Activated CD4-positive, alpha-beta memory T cell treated with anti-CD3 and anti-CD28 coated beads, Interleukin-2, amount 10 ng/mL, durations not matched to agents 7 days and 5 days (primary cell): ENCODE data around the gene C6orf136. TPM values are rescaled to one million over a fixed set of nuclear protein-coding genes. Genes with fewer than 3 reads are reported as not detected.

ENCODE experiments used
- CTCF ChIA-PET: fragments of 350-600 bp; sonication (Branson Sonifier 250); formaldehyde crosslinking; loops from one replicate; lab custom pipeline; 2021; ENCODE audit warnings: antibody characterized with exemption, inconsistent platforms; lab: Charles Lee
- POLR2A ChIA-PET: fragments of 350-600 bp; sonication (Branson Sonifier 250); formaldehyde crosslinking; loops from one replicate; lab custom pipeline; 2021; ENCODE audit warnings: antibody characterized with exemption; lab: Charles Lee
- DNase-seq: peaks from one replicate; pipeline ENCODE4 v3.0.0-alpha.2; 2020
- H3K27ac Mint-ChIP-seq: one replicate; pipeline ENCODE4 v1.8.0; 2021; ENCODE audit warnings: mild to moderate bottlenecking, mixed read lengths
- H3K27me3 Mint-ChIP-seq: one replicate; pipeline ENCODE4 v1.8.0; 2021; ENCODE audit warnings: mixed read lengths
- H3K36me3 Mint-ChIP-seq: one replicate; pipeline ENCODE4 v1.8.0; 2021; ENCODE audit warnings: low read depth, mixed read lengths
- H3K4me1 Mint-ChIP-seq: one replicate; pipeline ENCODE4 v1.8.0; 2021; ENCODE audit warnings: mixed read lengths
- H3K4me3 Mint-ChIP-seq: one replicate; pipeline ENCODE4 v1.8.0; 2021; ENCODE audit warnings: mild to moderate bottlenecking, mixed read lengths
- H3K9me3 Mint-ChIP-seq: one replicate; pipeline ENCODE4 v1.8.0; 2021; ENCODE audit warnings: mixed read lengths
- total RNA-seq, 2 experiments: library from RNA; stranded (reverse); gene quantifications; one replicate each; pipeline ENCODE4 v1.2.3, GENCODE V29; 2021

Gene C6orf136
- total RNA-seq, 2 experiments from 2014 or later, result 21.7 to 24.4 TPM

GRCh38 chr6:30611150-30611855 is 35.6 kb upstream of the C6orf136 start:
- Mint-ChIP-seq H3K4me3 (no peak overlapping the region), H3K36me3 (peaks cover 84% of the 10 kb centered on the region), H3K27ac (peak overlapping the region; percentile 24), H3K4me1 (peaks cover 67% of the 10 kb centered on the region), H3K9me3 (no peaks in the 10 kb centered on the region), H3K27me3 (no peaks in the 10 kb centered on the region)
- ChIA-PET POLR2A (interaction anchor here (1.0 to 4.8 kb wide), 7 partner anchors 10 to 108 kb away, joined by 3 to 97 read pairs (median 6); partner anchors contain the start of genes ABCF1 and PRR3), CTCF (interaction anchor here (0.7 to 2.7 kb wide), 5 partner anchors 14 to 127 kb away, joined by 3 to 14 read pairs (median 7); no protein-coding TSS in a partner anchor)
- no peak for DNase-seq

- no peak for DNase-seq
- H3K36me3 Mint-ChIP-seq, result peaks cover 84% of the 10 kb centered on the region
- ChIA-PET POLR2A (interaction anchor here (0.9 to 4.8 kb wide), 3 partner anchors 14 to 118 kb away, joined by 3 to 97 read pairs (median 87); partner anchors contain the start of gene TUBB), CTCF (interaction anchor here (0.7 to 4.2 kb wide), 6 partner anchors 14 to 130 kb away, joined by 3 to 37 read pairs (median 16); no protein-coding TSS in a partner anchor)
- no peaks in the 10 kb centered on the region for H3K27me3 Mint-ChIP-seq
- no peak overlapping the region for H3K27ac Mint-ChIP-seq
- H3K4me3 Mint-ChIP-seq, result no peak overlapping the region
- peaks cover 65% of the 10 kb centered on the region for H3K4me1 Mint-ChIP-seq
- no peaks in the 10 kb centered on the region for H3K9me3 Mint-ChIP-seq
These were observed 35.1 kb upstream of the C6orf136 start for GRCh38 chr6:30611856-30612194.

GRCh38 chr6:30612213-30612612 is 34.7 kb upstream of the C6orf136 start:
- peaks cover 65% of the 10 kb centered on the region for H3K4me1 Mint-ChIP-seq
- no peaks in the 10 kb centered on the region for H3K9me3 Mint-ChIP-seq
- H3K36me3 Mint-ChIP-seq, result peaks cover 88% of the 10 kb centered on the region
- POLR2A ChIA-PET, result interaction anchor here (0.9 to 4.8 kb wide), 10 partner anchors 14 to 130 kb away, joined by 3 to 97 read pairs (median 6); partner anchors contain the start of genes ABCF1, C6orf136, GNL1 and PRR3
- no peak for DNase-seq
- H3K4me3 Mint-ChIP-seq, result no peak overlapping the region
- H3K27me3 Mint-ChIP-seq, result no peaks in the 10 kb centered on the region
- CTCF ChIA-PET, result interaction anchor here (0.7 to 4.2 kb wide), 9 partner anchors 14 to 130 kb away, joined by 3 to 37 read pairs (median 10); no protein-coding TSS in a partner anchor
- H3K27ac Mint-ChIP-seq, result no peak overlapping the region

DNA sequence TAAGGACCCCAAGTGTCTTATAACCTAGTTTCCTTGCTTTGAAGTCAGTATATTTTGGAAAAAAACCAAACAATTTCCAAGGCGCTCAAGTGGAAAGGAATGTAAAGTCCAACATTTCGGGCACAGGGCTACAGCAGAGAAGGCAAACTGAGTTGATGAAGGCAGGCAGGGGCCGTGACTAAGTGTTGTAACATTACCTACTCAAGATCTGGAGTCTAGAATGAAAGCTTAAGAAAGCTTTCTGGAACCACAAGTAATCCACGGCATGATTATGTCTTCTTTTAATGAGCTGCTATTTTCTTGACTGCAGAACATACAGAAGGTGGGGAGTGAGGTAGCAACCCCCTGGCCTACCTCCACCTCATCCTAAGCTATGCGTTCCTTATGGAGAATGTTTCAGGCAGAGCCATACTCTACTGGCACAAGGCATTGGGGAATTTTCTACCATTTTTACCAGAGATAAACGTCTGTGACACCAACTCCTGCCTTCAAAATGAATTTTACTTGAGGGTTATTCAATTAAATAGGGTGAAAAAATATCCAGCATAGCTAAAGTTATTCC is 34.2 kb upstream of the C6orf136 start:
- no peaks in the 10 kb centered on the region for H3K9me3 Mint-ChIP-seq
- DNase-seq, result no peak
- H3K4me3 Mint-ChIP-seq, result no peak overlapping the region
- CTCF ChIA-PET, result interaction anchor here (1.2 to 4.2 kb wide), 11 partner anchors 15 to 131 kb away, joined by 3 to 37 read pairs (median 5); partner anchors contain the start of genes DHX16 and FLOT1
- peaks cover 61% of the 10 kb centered on the region for H3K4me1 Mint-ChIP-seq
- POLR2A ChIA-PET, result interaction anchor here (0.8 to 4.8 kb wide), 20 partner anchors 15 to 400 kb away, joined by 3 to 97 read pairs (median 4); partner anchors contain the start of genes ABCF1, C6orf136, GNL1 and MDC1
- no peaks in the 10 kb centered on the region for H3K27me3 Mint-ChIP-seq
- H3K36me3 Mint-ChIP-seq, result peaks cover 84% of the 10 kb centered on the region
- H3K27ac Mint-ChIP-seq, result peak overlapping the region; percentile 73

- Mint-ChIP-seq H3K27me3 (no peaks in the 10 kb centered on the region), H3K9me3 (no peaks in the 10 kb centered on the region), H3K4me1 (peaks cover 63% of the 10 kb centered on the region), H3K36me3 (peaks cover 81% of the 10 kb centered on the region), H3K27ac (peak overlapping the region; percentile 73), H3K4me3 (peak overlapping the region; percentile 91)
- CTCF ChIA-PET, result interaction anchor here (1.2 to 4.2 kb wide), 12 partner anchors 16 to 131 kb away, joined by 3 to 37 read pairs (median 5); partner anchors contain the start of genes DHX16 and FLOT1
- POLR2A ChIA-PET, result interaction anchor here (0.8 to 4.8 kb wide), 20 partner anchors 15 to 400 kb away, joined by 3 to 97 read pairs (median 4); partner anchors contain the start of genes ABCF1, C6orf136, DHX16 and GNL1
- DNase-seq, result no peak
These were observed 33.5 kb upstream of the C6orf136 start for GRCh38 chr6:30613251-30614043.

DNA sequence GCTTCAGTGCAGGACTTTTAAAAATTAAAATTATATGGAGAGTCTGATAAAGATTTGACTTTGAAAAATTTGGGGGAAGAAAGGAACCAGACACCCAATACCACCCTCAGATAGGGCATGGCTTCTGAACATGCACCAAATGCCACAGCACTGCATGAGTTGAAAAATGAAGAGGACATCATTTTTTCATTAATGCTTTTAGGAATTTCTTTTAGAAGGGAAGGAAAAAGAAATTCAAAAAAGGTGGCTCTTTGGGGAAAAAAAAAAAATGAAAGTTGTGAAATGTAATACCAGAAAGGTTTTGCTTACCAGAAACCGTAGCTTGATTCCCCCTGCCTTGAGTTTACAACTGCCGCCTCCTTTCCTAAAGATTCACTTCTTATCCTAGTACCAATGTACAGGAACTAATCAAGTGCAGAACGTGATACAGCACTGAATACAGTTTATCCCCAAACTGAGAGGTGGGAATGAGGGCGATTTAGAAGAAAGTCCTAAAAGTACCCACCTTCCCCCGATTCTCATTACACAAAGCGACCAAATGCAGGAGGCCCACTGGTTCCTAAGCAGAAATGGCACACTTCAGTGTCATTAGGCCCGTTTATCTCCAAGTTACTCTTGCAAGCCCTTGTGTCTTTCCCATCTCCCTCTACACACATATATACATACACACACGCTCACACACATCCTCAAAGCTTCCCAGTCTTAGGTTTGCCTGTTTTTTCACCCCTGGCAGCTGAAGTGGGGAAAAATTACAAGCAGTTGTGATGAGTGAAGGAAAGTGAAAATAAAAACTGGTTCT is 32.7 kb upstream of the C6orf136 start:
- Mint-ChIP-seq H3K4me3 (peak overlapping the region; percentile 91), H3K4me1 (peaks cover 63% of the 10 kb centered on the region), H3K27me3 (no peaks in the 10 kb centered on the region), H3K27ac (peak overlapping the region; percentile 96), H3K9me3 (no peaks in the 10 kb centered on the region), H3K36me3 (peaks cover 78% of the 10 kb centered on the region)
- CTCF ChIA-PET, result interaction anchor here (0.6 to 4.2 kb wide), 21 partner anchors 11 to 855 kb away, joined by 3 to 37 read pairs (median 7); partner anchors contain the start of genes DHX16 and MDC1
- no peak for DNase-seq
- POLR2A ChIA-PET, result interaction anchor here (0.6 to 4.8 kb wide), 39 partner anchors 9 to 880 kb away, joined by 3 to 97 read pairs (median 5); partner anchors contain the start of genes ABCF1, ATAT1, C6orf136 and DHX16

DNA sequence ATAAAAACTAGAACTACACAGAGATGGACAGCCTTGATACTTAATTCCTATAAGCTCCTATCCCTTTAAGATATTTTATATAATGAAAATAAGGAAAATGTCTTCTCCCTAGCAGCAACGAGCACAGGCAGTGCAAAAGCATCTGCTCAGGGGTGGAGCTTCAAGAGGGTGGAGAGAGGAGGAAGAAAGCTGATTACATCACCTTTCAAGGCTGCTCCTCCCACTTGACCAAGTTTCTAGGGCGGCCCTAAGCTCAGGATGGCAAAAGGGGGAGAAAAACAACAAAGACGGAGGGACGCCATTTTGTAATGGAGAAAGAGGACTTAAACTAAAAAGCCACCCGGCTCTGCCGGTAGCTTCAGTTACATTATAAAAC is 32.1 kb upstream of the C6orf136 start:
- CTCF ChIA-PET, result interaction anchor here (0.6 to 4.2 kb wide), 17 partner anchors 12 to 856 kb away, joined by 3 to 37 read pairs (median 5); partner anchors contain the start of genes DHX16 and MDC1
- Mint-ChIP-seq H3K36me3 (peaks cover 78% of the 10 kb centered on the region), H3K4me1 (peaks cover 63% of the 10 kb centered on the region), H3K27ac (peak overlapping the region; percentile 96), H3K9me3 (no peaks in the 10 kb centered on the region), H3K27me3 (no peaks in the 10 kb centered on the region), H3K4me3 (peak overlapping the region; percentile 91)
- peak; percentile 88 for DNase-seq
- POLR2A ChIA-PET, result interaction anchor here (0.6 to 4.8 kb wide), 39 partner anchors 9 to 880 kb away, joined by 3 to 97 read pairs (median 5); partner anchors contain the start of genes ABCF1, ATAT1, C6orf136 and DHX16

- H3K4me1 Mint-ChIP-seq, result peaks cover 58% of the 10 kb centered on the region
- CTCF ChIA-PET, result interaction anchor here (0.6 to 4.2 kb wide), 20 partner anchors 13 to 856 kb away, joined by 3 to 37 read pairs (median 4); partner anchors contain the start of genes DHX16 and MDC1
These were observed 31.5 kb upstream of the C6orf136 start for GRCh38 chr6:30615219-30615957.

GRCh38 chr6:30615958-30616810 is 30.7 kb upstream of the C6orf136 start:
- ChIA-PET POLR2A (interaction anchor here (0.7 to 4.8 kb wide), 36 partner anchors 9 to 549 kb away, joined by 3 to 97 read pairs (median 6); partner anchors contain the start of genes ABCF1, ATAT1, C6orf136 and DHX16), CTCF (interaction anchor here (0.9 to 4.2 kb wide), 10 partner anchors 19 to 115 kb away, joined by 3 to 37 read pairs (median 8); partner anchors contain the start of genes DHX16 and MDC1)
- Mint-ChIP-seq H3K27ac (peak overlapping the region; percentile 96), H3K36me3 (peaks cover 77% of the 10 kb centered on the region), H3K9me3 (no peaks in the 10 kb centered on the region), H3K27me3 (no peaks in the 10 kb centered on the region), H3K4me1 (peaks cover 51% of the 10 kb centered on the region), H3K4me3 (peak overlapping the region; percentile 91)
- DNase-seq, result no peak

More at GRCh38 chr6:30615219-30615957, 31.5 kb upstream of the C6orf136 start:
- Mint-ChIP-seq H3K27me3 (no peaks in the 10 kb centered on the region), H3K36me3 (peaks cover 77% of the 10 kb centered on the region), H3K4me3 (peak overlapping the region; percentile 91), H3K9me3 (no peaks in the 10 kb centered on the region), H3K27ac (peak overlapping the region; percentile 96)
- POLR2A ChIA-PET, result interaction anchor here (0.6 to 4.8 kb wide), 48 partner anchors 8 to 879 kb away, joined by 3 to 97 read pairs (median 4); partner anchors contain the start of genes ABCF1, ATAT1, C6orf136 and DHX16
- DNase-seq, result peak; percentile 43
